Glomerular visceral epithelial cell (primary cell): ENCODE measurements around the gene AP4S1.
"Not testable (repeated sequence)": the region's sequence is repeated elsewhere in the genome, so short reads cannot be mapped to it uniquely, and the experiment has no call there.

Experiments used
- DNase-seq: peaks from one replicate; pipeline ENCODE4 v3.0.0-alpha.2; 2016; ENCODE audit errors: extremely low spot score

Gene AP4S1

DNA sequence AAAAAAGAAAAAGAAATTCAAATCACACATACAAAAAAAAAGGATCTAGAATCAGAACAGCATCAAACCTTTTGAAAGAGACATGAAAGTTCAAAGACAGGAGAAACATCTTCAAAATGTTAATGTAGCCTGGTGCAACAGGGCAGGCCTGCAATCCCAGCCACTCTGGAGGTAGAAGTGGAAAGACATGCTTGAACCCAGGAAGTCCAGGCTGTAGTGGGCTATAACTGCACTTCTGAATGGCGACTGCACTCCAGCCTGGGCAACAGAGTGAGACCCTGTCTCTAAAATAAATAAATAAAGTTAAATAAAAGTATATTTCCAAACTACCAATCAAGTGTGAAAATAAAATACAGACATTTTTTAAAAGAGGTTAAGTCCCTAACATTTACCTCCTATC is 18.7 kb upstream of the AP4S1 start:
- no peak for DNase-seq

DNA sequence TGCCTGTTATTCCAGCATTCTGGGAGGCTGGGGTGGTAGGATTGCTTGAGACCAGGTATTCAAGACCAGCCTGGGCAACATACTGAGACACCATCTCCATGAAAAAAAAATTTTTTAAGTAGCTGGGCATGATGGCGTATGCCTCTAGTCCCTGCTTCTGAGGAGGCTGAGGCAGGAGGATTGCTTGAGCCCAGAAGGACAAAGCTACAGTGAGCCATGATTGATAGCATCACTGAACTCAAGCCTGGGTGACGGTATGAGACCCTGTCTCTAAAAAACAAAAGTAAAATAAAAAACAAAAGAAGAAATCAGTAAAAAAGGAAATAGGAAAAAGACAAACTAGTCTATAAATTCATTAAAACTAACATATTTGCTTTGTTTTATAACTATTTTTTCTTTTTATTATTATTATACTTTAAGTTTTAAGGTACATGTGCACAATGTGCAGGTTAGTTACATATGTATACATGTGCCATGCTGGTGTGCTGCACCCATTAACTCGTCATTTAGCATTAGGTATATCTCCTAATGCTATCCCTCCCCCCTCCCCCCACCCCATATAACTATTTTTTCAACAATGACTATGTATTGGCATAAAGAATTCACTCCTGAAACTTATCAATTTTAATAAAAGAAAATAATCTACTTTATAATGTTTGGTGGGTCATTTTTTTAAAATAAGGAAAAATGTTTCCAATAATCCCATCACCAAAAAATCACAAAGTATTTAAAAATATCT is 15.4 kb upstream of the AP4S1 start:
- DNase-seq: no peak

DNA sequence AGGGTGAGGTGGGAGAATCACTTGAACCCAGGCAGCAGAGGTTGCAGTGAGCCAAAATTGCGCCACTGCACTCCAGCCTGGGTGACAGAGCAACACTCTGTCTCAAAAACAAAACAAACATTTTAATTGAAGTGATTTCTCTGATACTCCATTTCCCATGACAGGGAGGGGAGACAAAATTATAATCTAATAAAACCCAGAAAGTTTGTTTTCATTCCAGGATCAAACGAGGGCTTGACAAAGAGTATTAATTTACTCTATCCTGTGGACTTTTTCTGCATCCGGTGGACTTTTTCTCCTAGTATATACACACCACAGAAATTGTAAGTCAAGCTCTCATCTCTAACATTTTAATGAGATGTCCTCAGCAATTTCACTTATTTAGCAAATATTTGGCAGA is 14.5 kb upstream of the AP4S1 start:
- DNase-seq: no peak

DNA sequence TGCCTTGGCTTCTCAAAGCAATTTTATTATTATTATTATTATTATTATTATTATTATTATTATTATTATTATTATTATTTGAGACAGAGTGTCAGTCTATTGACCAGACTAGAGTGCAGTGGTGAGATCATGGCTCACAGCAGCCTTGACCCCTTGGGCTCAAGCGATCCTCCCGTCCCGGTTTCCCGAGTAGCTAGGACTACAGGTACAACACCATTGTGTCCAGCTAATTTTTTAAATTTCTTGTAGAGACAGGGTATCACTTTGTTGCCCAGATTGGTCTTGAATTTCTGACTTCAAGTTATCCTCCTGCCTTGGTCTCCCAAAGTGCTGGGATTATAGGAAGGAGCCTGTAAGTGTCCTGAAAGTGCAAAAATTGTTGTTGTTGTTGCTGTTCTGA is 11.6 kb upstream of the AP4S1 start:
- DNase-seq: no peak

DNA sequence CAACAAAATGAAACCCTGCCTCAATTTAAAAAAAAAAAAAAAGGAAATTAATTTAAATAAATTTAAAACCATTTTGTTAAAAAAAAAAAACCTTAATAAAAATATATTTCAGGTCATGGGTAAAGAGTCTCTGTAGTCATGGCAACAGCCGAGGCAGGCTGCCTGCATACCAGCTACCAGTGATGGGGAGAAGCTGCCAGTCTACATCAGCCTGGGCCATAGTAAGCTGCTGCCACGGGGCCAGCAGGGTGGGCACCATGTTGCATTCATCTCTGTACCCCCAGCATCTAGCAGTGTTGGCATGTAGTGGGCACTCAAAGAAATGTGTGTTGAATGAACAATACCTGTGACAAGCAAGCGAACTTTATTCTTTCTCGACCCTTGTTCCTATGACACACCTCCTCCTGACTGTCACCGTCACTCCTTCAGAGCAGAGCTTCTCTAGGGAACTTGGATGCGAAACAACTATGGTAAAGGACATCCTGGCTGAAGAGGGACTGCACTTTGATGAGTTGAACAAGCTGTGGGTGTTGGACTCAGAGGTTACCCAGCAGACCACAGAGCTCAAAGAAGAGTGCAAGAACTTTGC is 7.3 kb upstream of the AP4S1 start:
- DNase-seq: no peak

DNA sequence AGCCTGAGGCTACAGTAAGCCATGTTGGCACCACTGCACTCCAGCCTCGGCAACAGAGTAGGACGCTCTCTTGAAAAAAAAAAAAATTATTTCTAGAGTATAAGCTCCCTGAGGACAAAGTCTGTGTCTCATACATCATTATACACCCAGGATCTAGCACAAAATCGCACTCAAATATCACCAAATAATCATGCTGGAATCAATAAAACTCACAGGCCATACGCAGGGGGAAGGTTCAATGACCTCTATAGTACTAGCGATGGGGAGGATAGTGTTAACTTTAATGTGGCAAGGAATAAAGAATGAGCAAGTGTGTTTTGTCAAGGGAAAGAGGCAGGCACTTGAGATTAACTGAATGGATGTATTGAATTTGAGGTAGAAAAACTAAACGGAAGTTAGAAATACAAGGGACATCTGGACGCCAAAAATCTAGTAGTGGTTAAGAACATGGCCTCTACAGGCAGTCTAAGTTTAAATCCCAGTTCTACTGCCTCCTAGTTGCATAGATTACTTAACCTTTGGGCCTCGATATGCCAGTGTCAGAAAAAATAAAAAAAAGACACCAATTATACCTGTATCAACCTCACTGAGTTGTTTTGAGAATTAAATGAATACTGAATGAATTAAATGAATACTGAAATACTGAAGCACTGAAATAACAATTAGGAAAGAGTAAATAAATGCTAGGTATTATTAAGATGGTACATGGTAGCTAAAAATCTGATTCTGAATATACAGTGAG is 4.4 kb upstream of the AP4S1 start:
- no peak for DNase-seq

DNA sequence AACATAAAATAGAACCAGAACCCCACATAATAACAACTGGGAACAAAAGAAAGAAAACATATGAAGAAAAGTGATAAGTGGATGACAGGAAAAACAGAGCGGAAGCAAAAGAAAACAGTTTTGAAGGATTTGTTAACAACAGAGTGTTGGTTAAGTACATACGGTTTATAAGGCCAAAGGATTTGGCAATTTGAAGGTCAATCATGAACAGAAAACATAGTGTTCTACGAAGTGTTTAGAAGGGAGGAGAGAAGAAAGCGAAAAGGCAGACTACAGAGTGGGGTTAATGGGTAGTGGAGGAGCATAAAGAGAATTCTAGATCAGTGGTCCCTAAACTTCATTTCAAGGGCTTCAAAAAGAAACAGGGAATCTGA is 3.9 kb upstream of the AP4S1 start:
- no peak for DNase-seq

DNA sequence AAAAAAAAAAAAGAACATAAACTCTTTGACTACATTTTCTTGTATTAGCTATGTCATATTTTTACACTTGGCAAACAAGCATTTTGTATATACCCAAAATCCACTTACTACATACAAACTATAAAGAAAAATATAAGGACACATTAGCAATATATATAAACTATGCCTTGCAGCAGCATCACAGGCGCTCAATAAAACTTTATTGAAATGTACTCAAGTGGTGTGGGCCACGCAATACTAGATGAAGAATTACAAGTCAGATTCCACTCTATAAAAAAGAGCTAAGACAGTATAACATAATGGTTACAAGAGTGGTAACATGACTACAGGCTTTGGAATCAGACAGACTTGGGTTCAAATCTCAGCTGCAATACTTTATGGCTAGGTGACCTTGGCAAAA is 3.1 kb upstream of the AP4S1 start:
- no peak for DNase-seq

DNA sequence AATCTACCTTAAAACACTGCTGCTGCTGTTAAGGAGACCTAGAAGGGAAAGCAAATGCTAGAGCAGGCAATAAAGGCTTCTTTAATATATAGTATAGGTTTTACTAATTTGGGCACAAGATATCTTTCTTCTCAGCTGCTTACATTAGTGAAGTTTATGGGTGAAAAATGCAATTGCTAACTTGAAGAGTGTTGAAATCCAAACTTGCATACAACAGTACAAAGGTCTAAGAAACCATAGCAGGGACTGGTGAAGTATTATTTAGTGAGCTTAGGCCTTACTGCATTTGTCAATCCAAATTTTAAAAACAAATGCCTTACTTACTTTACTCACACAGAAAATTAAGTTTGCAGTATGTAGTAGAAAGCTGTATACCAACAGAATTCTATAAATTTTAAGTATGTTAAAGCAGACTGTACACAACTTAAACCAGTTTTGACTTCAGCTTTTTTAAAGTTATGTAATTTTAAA is 1.4 kb upstream of the AP4S1 start:
- no peak for DNase-seq

DNA sequence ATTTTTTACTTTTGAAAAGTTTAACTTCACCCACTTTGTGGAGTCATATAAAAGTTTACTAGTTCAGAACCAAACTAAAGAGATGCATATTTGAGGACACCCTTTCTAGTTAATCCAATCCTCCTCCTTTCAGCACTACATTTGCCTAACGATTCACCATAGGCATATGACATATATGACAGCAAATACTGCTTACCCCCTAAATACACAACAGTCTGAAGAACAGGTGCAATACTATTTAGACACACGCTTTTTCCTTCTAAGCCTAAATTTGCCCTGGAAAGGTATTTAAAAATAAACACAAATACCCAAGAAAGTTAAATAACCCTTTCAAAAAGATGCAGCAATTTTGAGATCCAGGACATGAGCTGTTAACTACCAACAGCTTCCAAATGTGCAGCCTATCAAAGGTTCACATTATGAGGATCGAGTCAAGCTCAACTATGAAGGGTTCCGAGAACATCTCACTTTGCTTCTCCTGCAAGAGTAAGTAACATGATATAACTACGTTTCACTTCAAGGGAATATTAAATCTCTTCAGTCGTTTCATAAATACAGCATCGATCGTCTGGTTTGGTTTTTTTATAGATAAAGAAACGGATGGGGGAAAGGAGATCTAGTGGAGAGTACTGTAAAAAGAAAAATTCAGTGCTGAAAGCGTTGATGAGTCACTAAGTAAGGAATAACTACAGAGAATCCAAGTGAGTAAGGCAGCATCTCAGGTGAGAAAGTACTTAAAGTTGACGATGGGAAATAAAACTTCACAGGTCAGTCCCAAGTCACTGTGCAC is 677 bp upstream of the AP4S1 start:
- no peak for DNase-seq

DNA sequence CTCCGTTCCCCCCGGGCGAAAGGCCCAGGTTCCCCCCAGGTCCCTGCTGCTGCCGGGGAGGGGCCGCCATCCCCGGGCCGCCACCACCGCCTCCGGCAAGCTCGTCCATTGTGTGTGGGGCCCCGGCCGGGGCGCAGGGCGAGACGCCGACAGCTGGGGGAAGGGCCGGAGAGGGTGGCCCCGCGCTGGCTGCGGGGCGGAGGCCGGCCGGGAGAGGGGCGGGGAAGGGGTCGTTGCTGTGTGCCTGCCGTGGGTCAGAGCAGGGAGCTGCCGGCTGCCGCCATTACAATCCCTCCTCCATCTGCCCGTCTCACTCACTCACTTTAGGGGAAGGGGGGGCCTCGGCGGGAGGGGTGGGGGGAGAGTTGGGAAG is 614 bp downstream of the AP4S1 start, which contains the start of gene STRN3:
STRN3 (minus strand) TSS at position 303 of the 373 bp plus-strand sequence; CDS start at position 109, 194 bp downstream.
- DNase-seq: no peak

DNA sequence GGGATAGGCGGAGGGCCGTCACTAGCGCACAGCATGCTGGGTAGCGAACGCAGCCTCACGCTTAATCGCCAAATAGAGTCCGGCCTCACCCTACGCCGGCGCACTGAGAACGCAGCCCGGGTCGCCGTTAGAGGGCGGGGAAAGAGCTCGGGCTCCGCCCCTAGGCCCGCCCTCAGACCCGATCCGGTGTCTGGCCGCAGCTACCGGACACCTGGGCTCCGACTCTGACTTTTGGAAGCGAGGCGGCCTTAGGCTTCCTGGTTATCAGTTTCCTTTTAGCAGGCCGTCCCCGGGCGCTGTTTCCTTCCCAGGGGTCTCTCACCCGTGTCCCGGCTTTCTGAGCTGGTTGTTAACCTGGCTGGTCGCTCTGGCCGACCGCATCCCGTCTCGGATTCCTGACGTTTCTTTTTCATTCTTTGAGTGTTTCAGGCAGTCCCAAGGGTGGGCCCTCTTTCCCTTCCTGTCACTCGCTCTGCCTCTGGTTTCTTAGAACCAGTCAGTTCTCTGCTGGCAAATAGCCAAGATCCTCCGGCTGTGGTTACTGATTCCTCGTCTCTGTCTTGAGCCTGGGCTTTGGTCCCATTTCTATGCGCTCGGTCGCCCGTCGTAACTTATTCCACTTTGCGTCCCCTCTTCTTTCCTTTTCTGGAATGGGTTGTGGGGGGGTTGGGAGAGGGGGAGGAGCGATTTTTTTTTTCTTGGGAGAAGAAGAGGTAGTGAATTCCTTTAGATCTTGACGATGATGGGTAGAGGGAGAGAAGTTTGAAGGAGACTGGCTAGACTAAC is 1.2 kb downstream of the AP4S1 start:
- peak; percentile 98 for DNase-seq

DNA sequence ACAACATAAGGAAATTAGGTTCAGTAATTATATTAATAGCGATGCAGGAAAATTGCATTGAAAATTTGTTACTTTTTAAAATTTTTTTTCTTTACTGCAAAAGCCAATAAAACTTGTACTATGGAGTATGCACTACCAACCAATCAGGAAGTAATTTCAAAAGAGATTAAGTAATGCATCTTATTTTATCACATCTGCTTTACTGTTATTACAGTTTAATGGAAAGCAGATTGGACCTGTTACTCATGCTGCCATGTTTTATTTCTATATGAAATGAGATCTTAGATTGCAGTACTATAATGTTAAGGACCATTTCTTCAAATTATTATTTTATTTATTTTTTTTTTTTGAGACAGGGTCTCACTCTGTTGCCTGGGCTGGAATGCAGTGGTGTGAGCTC is 2.4 kb downstream of the AP4S1 start:
- DNase-seq: no peak

DNA sequence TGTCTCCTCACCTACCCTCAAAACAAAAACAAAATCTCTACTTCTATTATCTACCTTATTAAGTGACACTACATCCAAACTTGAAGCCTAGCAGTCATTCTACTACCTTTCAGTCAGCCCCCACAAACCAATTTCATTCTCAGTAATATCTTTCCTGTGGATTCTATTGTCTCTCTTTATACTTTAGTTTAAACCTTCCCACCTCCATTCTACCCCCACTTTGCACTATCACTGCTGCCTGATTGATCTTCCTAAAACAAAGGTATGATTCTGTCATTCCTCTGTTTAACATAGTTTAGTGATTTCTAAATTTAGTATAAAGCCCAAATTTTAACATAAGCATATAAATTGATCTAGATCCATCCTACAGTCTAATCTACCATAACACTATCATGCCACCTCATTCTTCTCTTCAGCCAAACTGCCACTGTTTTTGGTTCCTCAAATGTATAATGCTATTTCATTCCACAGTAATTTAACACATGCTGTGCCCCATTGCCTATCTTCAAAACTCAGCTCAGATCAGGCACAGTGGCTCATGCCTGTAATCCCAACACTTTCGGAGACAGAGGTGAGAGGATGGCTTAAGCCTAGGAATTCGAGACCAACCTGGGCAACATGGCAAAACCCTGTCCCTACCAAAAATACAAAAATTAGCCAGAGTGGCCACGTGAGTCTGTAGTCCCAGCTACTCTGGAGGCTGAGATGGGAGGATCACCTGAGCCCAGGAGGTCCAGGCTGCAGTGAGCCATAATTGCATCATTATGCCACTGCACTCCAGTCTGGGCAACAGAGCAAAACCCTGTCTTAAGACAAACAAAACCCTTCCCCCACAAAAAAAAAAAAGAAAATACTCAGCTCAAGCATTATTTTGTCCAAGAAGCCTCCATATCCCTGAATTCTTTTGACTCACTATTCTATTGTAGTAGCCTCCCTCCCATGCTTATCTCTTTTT is 3.8 kb downstream of the AP4S1 start:
- no peak for DNase-seq

DNA sequence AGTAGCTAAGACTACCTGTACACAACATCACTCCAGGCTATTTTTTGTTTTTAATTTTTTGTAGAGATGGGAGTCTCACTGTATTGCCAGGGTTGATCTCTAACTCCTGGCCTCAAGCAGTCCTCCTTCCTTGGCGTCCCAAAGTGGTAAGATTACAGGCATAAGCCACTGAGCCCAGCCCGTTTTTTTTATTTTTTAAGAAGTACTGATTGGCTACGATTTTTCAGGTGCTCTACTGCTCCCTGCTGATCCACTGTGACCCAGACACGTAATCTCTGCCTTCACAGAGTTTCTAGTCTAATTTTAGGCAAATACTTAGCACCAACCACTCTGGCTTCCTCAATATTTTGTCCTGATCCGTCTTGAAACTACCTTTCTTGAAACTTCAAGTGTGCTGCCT is 5.0 kb downstream of the AP4S1 start:
- DNase-seq: no peak

DNA sequence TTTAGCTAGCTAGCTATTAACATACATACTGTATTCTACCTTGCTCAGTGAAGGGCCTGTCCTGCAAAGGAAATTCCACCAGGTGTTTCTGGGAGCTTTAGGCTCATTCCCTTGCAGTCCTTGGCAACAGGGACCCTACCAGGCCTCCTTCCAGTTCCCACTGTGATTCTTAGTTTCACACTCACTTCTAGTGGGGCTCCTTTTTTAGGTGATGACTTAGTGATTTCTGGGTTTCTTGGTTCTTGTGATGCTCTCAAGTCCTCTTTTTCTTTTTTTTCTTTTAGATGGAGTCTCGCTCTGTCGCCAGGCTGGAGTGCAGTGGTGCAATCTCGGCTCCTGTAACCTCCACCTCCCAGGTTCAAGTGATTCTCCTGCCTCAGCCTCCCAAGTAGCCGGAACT is 11.1 kb downstream of the AP4S1 start:
- no peak for DNase-seq

DNA sequence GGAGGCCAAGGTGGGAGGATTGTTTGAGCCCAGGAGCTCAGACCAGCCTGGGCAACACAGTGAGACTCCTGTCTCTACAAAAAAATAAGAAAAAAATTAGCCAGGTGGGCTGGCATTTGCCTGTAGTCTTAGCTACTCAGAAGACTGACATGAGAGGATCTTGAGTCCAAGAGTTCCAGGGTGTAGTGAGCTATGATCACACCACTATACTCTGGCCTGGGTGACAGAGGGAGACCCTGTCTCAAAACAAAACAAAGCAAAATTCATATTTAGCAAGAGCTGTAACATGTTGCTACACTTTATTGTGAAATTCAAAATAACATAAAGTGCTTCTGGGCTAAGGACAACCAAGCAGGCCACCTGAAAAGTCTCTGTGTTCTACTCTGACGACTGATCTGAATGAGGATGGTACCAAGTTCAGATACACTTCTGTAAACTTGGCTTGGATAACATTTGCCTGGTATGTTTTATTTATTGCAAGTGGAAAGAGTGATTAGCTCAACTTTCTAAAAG is 12.3 kb downstream of the AP4S1 start:
- no peak for DNase-seq

DNA sequence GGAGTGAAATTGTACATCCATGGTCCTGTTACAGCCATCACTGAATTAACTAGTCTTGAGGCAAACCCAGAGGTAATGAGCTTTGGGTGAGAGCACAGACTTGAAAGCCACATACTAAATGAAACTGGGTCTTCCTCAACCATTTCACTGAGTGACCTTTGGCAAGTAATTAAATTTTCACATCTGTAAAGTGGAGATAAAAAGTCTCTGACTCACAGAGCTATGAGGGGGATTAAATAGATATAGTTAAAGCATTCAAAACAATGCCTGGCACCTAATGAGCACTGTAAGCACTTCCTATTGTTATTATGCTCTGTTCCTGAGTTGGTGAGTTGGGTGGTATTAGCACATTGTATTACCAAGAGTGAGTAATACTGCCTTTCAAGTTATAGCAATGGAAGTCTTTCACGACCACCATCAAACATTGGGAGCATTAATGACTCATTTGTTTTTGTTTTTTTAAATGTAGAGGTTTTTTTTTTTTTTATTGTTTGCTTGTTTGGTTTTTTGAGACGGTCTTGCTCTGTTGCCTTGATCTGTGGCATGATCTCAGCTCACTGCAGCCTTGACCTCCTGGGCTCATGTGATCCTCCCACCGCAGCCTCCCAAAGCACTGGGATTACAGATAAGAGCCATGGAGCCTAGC is 13.2 kb downstream of the AP4S1 start:
- DNase-seq: no peak

DNA sequence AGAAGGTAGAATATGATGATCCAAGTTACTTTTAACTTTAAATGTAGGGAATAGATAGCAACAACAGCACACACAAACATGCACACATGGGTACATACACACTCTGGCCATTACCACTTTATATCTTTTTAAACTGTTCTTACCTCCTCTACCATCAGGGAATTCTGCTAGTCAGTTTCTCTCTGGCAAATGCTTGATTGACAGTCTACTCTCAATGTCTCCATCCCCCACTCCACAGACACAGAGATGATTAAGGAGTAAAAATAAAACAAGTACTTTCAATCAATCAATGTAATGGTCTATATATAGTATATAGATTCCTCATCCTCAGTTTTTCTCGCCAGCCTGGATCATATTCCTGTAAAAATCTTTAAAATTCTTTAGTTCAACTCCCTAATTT is 16.9 kb downstream of the AP4S1 start:
- no peak for DNase-seq

DNA sequence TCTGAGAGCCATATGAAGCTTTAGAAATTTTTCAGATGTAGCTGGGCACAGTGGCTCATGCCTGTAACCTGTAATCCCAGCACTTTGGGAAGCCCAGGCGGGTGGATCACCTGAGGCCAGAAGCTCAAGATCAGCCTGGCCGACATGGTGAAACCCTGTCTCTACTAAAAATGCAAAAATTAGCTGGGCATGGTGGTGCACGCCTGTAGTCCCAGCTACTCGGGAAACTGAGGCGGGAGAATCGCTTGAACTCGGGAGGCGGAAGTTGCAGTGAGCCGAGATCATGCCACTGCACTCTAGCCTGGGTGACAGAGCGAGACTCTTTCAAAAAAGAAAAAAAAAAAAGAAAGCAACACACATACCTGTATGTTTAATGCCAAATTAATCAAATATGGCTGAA is 17.4 kb downstream of the AP4S1 start:
- not testable (repeated sequence) for DNase-seq
